NCI-H226 (cell line): ENCODE data around the gene SLC12A5.

Experiments used
- DNase-seq: peaks from one replicate; pipeline ENCODE4 v3.0.0-alpha.2; 2015

The SLC12A5 gene

DNA sequence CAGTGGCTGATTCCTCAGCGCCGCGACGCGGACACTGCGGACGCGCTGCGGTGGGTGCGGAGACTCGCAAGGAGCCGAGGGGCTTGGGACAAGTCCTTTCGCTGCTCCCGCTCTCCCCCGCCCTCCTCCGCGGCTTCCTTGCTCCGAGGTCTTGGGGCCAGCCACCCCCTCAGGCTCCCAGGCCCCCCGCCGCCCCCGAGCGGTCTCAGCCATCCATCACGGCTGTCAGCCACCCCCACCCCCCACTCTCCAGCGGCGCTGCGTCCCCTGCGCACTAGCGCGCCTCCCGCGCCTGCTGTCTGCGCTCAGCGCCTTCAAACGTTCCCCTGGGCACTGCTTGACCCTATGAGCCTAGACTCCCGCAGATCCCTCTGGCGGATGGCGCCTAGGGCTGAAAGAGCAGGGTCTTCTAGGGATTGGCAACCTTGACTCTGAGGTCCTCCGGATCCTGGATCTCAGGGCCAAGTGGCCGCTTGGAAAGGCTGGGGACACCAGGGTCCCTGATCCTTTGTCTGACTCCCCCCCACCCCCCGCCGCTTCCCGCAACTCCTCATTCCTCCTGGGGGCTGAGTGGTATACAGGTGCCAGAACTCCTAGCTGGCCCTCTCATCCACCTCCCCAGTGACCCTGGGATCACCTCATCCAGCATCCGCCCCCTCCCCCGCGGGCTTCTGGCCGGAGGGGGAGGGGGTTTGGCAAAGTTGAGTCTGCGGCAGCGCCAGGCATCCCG lies 1.4 kb downstream of the SLC12A5 start:
- no peak for DNase-seq

DNA sequence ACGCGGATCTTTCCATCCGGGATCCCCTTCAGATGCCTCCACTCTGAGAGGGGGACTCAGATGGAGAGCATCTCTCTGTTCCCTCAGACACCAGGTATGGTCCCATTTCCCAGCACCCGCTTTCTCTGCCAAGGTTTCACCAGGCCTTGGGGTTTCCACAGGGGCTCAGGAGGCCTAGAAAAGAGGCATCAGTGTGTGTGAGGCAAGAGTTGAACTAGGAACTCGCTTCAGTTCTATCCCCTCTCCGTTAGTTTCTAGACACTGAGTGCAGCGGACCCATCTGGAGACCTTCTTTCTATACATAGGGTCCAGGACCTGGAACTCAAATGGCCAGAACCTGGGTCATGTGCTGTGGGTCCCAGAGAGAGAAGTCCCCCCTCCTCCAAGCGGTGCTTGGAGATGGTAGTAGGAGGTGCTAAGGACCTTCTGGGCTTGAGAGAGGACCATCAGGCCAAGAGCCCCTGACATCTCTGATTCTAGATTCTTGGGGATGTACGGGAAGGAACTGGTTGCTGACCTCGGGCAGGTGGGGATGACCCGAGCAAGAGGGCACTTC lies 2.1 kb downstream of the SLC12A5 start:
- no peak for DNase-seq

DNA sequence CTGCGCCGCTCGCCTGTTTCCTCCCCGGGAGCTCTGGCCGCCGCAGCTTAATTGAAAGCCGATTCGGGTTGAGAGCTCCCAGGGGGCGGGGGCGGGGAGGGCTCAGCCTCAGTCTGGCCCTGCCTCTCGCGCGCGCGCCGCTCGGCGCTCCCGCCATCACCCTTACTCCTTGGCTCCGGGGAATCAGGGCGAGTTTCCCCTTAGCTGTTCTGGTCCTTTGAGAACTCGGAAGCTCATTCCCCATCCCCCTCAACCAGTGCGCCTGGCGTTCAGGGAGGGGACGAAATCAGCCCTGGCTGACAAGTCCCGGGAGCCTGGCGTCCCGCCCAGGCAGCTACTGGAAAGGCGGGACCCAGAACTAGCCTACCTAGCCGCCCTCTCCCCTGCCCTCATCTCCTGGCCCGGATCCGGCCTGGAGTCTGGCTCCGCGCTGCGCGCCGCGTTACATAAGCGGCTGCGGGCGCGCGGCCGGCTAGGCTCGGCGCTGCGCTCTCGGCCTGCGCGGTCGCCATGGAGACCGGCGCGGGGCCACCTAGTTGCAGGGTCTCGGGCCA lies 2.8 kb downstream of the SLC12A5 start:
- peak; percentile 36 for DNase-seq

DNA sequence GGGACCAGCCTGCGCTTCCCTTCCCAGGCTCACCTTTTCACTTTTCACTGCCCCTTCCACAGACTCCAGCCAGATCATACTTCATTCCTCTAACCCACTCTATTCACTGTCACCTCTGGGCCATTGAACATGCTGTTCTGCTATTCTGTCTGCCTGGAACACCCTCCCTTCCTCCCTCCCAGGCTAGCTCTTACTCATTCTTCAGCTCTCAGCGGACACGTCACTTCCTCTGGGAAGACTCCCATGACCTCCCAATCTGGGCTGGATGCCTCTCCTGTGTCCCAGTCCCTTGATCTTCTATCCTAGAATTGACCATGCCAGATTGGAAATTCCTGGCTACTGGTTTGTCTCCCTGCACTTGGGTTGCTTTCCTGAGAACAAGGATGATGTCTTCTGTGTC lies 5.0 kb downstream of the SLC12A5 start:
- DNase-seq: no peak

DNA sequence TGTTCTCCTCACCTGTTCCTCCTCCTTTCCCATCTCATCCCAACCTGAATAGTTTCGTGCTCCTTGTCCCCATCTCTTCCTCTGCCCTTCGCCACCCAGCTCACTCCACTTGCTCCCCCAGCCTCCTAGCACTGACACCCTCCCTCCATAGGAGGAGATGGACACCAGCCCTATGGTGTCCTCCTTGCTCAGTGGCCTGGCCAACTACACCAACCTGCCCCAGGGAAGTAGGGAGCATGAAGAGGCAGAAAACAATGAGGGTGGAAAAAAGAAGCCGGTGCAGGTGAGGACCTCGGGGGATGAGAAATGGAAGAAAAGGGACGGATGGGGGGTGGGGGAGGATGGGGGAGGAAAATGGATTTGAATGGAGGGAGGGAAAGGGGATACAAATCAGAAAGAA lies 6.2 kb downstream of the SLC12A5 start:
- DNase-seq: no peak

DNA sequence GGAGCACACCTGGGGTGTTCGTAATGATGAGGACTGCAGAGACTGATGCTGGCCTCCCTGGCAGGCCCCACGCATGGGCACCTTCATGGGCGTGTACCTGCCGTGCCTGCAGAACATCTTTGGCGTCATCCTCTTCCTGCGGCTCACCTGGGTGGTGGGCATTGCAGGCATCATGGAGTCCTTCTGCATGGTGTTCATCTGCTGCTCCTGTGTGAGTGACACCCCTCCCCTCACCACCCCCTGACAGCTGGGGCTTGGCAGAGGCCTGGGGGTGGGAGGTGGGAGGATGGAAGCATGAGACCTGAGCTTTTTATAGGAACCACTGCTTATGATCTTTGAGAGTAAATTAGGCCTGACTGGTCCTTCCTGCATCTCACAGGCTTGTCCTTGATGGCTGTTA lies 6.7 kb downstream of the SLC12A5 start:
- no peak for DNase-seq

DNA sequence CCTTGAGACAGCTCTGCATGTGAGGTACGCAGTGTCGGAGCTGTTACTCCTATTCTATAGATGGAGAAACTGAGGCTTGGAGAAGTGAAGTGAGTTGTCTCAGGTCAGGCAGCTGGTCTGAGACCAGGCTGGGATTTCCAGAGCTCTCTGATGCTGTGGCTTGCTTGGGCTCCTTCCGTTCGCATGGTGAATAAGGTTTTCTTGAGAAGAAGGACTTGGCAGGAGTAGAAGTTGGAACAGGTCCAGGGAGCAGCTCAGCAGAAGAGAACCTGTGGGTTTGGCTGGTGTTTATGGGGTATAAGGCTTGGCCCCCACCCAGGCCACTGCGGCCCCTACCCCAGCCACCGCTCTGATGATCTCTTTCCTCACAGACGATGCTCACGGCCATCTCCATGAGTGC lies 7.4 kb downstream of the SLC12A5 start:
- no peak for DNase-seq

DNA sequence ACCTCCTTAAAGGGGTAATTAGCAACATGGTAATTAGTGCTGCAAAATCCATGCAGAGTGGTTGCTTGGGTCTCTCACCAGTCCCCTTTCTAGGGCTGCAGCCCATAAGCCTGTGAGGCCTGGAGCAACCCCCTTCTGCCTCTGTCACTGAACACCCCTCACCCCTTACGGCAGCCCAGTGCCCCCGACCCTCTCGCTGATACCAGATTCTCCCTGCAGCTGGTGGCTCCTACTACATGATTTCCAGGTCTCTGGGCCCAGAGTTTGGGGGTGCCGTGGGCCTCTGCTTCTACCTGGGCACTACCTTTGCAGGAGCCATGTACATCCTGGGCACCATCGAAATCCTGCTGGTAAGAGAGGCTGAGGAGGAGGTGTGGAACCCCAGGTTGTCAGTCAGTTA lies 8.0 kb downstream of the SLC12A5 start:
- DNase-seq: no peak

DNA sequence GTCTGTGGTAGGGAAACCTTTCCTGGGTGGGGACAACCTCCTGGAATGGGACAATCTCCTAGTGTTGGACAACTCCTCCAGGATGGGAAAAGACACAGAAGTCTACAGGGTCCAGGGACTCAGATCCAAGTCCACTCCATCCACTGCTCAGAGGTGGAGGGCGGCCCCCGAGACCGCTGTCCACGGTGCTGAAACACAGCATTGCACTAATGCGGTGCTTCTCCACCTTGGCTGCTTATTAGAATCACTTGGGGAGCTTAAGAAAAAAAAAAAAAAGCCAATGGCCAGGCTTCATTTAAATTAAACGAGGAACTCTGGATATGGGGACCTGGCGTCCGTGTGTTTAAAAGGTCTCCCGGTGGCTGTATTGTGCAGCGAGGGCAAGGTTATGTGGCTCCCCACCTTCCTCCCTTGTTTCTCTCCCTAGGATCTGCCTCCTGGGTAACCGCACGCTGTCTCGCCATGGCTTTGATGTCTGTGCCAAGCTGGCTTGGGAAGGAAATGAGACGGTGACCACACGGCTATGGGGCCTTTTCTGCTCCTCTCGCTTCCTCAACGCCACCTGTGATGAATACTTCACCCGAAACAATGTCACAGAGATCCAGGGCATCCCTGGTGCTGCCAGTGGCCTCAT lies 12.0 kb downstream of the SLC12A5 start:
- DNase-seq: peak; percentile 27

DNA sequence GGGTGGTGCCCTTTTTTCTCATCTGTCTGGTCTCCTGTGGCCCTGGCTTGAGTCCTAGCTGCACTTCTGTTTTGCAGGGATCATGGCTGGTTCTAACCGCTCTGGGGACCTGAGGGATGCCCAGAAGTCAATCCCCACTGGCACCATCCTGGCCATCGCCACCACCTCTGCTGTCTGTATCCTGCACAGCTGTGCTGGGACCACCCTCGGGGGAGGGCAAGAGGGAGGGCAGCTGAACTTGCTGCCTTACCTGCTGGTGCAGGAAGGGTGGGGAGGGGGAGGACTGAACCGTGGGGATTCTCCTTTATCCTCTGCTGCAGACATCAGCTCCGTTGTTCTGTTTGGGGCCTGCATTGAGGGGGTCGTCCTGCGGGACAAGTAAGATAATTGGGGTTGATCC lies 14.5 kb downstream of the SLC12A5 start:
- DNase-seq: no peak

DNA sequence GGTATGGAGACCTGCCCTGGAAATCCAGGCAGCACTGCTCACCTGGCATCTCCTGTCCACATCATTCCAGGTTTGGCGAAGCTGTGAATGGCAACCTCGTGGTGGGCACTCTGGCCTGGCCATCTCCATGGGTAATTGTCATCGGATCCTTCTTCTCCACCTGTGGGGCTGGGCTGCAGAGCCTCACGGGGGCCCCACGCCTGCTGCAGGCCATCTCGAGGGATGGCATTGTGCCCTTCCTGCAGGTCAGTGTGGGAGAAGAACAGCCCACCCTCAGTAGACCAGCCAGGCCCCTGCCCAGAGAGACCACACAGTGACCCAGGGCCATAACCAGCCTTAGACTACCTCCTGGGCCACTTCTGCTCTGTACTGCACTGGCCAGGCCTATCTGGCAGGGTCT lies 15.9 kb downstream of the SLC12A5 start:
- no peak for DNase-seq

DNA sequence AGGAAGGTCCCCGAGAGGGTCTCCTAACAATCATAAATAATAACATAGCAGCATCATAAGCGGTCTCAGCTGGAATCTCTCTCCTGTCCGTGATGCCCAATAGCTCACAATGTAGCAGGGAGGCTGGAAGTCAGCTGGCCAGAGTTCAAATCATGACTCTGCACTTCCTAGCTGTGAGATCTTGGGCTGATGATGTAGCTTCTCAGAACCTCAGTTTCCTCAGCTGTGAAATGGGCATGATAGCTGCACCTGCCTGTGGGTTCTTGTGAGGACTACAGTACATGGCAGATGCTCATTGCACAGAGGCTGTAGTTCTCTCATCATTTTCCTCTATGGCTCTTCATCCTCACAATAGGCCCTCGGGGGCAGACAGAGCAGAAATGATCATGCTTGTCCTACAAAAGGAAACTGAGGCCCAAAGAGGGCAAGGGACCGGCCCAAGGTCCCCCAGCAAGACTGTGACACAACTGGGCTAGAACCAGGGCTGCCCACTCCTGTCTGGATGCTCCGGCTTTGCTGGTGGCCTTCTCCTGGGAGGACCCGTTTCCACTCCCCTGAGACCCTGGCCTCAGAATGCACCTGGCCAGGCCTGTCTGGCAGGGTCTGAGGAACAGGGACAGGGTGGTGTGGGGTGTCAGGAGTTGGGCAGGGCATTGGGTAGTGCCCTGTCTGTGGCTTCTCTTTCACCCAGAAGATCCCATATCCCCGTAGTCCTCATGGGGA lies 17.7 kb downstream of the SLC12A5 start:
- no peak for DNase-seq

DNA sequence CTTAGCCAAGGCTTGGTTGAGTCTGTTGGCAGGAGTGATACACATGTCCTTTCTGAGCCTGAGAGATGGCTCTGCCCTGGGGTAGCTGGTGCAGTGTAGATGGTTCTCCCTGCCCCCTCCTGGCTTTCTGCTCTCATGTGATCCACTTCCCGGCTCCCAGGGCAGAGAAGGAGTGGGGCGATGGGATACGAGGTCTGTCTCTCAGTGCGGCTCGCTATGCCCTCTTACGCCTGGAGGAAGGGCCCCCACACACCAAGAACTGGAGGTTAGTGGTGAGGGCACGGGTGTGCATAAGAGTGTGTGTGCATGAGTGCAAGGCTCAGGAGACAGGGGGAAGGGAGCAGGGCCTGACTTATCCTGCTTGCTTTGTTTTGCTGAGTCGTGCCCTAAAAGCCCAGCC lies 18.8 kb downstream of the SLC12A5 start:
- no peak for DNase-seq

DNA sequence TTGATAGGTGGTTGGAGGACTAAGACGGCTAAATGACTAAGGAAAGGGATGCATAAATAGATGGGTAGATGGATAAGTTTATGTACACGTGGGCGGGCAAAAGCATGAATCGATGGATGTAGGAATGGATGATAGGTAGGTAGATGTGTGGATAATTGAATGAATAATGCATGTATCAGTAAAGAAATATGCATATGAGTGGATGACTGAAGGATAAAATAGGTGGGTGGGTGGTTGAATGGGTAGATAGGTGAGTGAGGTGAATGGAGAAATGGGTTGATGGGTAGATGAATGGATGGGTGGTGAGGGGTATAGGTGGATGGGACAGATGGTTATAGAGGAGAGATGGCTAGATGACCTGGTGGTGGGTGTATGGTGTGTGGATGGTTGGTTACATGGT lies 20.2 kb downstream of the SLC12A5 start:
- DNase-seq: no peak

DNA sequence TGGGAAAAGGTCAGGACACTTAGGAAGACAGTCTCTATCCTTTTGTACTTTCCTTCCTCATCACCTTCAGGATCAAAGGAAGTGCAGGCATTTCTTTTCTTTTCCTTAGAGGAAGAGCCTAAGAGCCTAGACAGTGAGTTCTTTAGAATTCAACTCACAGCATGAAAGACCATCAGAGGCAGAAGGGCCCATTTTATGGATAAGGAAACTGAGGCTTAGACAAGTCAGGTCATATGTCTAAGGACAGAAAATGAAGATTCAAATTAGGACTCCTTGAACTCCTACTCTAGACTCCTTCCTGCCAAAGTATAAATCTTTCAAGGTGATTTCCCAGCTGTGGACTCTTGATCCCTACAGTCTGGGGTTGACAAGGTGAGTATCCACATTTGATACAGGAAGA lies 20.8 kb downstream of the SLC12A5 start:
- no peak for DNase-seq

DNA sequence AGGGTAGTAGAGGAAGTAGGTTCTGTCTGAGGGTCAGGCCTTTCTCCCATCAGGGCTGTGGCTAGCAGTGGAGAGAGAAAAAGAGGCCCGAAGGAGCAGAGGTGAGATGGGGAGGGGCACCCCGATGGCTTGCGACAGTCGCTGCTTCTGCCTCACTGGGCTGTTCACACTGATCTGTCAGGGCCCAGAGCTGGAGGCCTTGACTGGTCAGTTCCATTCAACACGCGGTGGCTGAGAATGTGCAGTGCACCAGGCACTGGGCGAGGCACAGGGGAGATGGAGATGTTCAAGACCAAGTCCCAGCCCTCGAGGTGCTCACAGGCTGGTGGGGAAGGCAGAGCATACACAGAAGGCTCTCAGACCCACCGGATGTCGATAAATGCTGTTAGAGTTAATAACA lies 21.4 kb downstream of the SLC12A5 start:
- DNase-seq: no peak

DNA sequence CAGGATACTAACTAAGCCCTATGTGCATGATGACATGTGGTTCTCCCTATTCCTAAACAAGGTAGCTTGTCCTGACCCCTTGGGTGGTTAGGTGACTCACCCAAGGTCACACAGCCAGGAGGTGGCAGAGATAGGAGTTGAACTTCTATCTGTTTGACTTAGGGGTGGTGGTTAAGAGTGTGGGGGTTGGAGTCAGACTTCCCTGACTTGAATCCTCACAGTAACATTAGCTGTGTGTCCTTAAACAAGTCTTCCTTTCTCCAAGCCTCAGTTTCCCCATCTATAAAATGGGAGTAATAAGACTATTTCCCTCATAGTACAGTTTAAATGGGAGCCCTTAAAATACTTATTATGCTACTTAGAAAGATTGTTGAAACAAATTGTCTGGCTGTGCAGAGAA lies 21.9 kb downstream of the SLC12A5 start:
- no peak for DNase-seq

DNA sequence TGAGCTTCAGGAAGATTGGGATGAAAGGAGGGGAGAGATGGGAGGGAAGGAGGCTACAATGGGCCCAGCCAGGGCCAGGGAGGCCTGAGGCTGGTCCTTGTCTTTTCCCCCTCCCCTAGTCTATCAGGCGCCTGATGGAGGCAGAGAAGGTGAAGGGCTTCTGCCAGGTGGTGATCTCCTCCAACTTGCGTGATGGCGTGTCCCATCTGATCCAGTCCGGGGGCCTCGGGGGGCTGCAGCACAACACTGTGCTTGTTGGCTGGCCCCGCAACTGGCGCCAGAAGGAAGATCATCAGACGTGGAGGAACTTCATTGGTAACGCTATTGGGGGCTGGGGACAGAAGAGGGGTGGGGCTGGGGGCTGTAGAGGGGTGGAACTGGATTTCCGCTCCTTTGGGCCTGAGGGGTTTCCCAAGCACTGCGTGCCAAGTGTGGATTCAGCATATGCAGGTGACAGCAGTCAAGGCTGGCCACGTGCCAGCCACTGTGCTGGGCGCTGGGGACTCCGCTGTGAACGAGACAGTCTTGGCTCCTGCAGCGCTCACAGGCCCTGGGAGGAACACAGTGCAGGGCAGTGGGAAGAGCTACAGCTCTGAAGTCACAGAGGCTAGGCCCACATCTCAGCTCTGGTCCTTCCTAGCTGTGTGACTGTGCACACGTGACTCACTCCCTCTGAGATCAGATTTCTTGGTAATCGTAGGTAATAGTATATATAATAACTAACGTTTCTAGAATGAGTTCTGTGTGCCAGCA lies 22.7 kb downstream of the SLC12A5 start:
- DNase-seq: no peak

DNA sequence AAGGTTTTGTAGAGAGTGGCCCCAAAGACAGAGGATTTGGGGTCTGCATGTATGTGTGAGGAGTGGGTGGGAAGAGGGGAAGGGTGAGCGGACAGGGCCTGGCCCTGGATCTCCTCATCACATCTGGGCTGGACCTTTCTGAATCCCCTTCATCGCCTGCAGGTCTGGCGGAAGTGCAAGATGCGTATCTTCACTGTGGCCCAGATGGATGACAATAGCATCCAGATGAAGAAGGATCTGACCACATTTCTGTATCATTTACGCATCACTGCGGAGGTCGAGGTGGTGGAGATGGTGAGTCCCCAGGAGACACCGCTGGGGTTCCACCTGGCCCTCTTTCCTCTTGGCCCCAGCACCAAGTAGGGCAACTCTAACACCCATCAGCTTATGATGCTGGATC lies 24.4 kb downstream of the SLC12A5 start:
- DNase-seq: no peak

DNA sequence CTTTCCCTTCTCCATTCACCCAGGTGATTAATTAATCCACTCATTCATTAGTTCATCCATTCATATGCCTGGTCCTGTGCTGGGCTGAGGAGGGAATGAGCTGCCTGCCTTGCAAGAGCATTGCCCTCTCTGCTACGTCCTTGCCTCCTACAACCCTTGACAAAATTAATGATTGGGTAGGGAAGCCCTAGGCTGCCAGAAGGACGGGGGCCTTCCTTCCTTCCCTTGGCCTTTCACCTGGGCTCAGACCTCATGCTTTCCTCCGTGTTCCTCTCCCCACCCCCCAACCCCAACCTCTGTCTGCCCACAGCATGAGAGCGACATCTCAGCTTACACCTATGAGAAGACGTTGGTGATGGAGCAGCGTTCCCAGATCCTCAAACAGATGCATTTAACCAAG lies 25.6 kb downstream of the SLC12A5 start:
- no peak for DNase-seq

DNA sequence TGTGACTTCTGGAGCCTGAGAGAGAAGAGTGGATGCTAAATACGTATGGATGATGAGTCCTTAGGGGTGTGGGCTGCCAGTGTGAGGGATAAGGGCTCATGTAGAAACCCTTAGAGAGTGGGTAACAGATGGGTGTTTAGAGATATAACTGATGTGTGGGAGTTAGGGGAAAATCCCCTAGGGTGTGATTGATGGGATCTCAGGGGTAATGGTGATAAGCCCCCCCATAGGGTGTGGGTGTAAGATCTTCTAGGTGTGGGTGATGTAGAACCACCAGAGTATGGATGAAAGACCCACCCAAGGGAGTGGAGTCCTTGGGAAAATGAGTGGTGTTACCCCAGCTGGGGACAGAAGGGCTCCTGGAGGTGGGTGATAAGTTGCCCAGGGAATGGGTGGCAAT lies 26.3 kb downstream of the SLC12A5 start:
- DNase-seq: no peak

DNA sequence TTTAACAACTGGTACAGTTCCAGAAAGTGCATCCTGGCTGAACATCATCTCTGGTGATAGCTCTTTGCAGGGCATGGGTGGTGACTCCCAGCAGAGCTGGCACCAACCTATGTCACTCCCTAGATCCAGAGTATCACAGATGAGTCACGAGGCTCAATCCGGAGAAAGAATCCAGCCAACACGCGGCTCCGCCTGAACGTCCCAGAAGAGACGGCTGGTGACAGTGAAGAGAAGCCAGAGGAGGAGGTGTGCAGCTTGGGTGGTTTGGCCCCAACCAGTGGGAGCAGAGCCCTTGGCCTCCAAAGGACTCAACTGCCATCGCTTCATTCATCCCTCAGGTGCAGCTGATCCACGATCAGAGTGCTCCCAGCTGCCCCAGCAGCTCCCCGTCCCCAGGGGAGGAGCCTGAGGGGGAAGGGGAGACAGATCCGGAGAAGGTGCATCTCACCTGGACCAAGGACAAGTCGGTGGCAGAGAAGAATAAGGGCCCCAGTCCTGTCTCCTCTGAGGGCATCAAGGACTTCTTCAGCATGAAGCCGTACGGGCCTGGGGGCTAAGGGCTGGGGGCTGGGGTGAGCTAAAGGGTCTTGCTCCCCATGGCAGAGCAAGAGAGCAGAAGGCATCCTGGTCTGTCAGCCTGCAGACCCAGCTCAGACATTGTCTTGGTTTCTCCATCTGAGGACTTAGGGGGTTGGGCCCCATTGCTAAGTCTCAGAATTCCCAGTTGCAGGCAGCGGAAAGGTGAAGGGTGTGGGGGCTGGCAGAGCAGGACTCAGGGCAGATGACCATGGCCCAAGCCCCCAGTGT lies 27.2 kb downstream of the SLC12A5 start:
- no peak for DNase-seq
